Measurements from ENCODE around the gene CASK.

DNA sequence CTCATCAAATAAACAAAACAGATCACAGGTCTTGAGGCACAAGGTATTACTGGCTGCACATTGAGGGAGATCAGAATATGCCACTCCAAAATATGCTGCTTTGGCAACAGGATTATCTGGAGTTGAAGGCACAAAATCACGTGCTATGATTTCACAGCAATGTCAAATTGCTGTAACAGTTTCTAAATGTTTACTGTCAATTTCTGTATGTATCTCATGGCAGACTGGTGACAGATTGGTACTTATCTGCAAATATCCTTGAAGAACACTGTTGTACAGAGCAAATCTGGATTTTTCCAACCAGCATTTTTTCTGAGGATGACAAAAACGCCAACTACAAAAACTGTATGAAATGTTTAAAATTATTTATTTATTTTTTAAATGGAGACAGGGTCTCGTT, 172.6 kb downstream of the CASK start:
- TF ChIP-seq, protein P1, sequence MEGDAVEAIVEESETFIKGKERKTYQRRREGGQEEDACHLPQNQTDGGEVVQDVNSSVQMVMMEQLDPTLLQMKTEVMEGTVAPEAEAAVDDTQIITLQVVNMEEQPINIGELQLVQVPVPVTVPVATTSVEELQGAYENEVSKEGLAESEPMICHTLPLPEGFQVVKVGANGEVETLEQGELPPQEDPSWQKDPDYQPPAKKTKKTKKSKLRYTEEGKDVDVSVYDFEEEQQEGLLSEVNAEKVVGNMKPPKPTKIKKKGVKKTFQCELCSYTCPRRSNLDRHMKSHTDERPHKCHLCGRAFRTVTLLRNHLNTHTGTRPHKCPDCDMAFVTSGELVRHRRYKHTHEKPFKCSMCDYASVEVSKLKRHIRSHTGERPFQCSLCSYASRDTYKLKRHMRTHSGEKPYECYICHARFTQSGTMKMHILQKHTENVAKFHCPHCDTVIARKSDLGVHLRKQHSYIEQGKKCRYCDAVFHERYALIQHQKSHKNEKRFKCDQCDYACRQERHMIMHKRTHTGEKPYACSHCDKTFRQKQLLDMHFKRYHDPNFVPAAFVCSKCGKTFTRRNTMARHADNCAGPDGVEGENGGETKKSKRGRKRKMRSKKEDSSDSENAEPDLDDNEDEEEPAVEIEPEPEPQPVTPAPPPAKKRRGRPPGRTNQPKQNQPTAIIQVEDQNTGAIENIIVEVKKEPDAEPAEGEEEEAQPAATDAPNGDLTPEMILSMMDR (IDR thresholded peaks at IDR 0.05) = no peak
- no peak for TF ChIP-seq POLR2A (IDR thresholded peaks at IDR 0.05)

Data from right lobe of liver (tissue), 4 donors.